HG02678 (cell line): ENCODE results near the gene LMF2.
A peak's percentile ranks its signal among the peaks of the same experiment; 100 is the strongest.

Source experiments
- ATAC-seq: cut with Tn5 transposase; IDR thresholded peaks from one replicate; pipeline ENCODE4 v1.9.1; 2021; ENCODE audit warnings: mild to moderate bottlenecking, moderate library complexity; ENCODE audit not compliant: unreplicated experiment

LMF2 gene

GRCh38 chr22:50483977-50484853 is 23.3 kb downstream of the LMF2 start:
- ATAC-seq: no peak

GRCh38 chr22:50483556-50483955 is 23.9 kb downstream of the LMF2 start:
- no peak for ATAC-seq

- ATAC-seq: no peak
These were observed 24.4 kb downstream of the LMF2 start for GRCh38 chr22:50483106-50483505.

- no peak for ATAC-seq
These were observed 25.1 kb downstream of the LMF2 start for GRCh38 chr22:50482107-50483074.

- no peak for ATAC-seq
These were observed 25.9 kb downstream of the LMF2 start, which contains the start of gene ADM2 for GRCh38 chr22:50481440-50482106. TSS of gene ADM2 (plus strand) at chr22:50481543. CDS start at chr22:50481848, 305 bp downstream.

- no peak for ATAC-seq
These were observed 26.5 kb downstream of the LMF2 start for GRCh38 chr22:50481045-50481439.

- ATAC-seq: no peak
These were observed 27.8 kb downstream of the LMF2 start for GRCh38 chr22:50479721-50480120.

GRCh38 chr22:50477923-50478322 is 29.6 kb downstream of the LMF2 start:
- no peak for ATAC-seq

- no peak for ATAC-seq
These were observed 30.6 kb downstream of the LMF2 start for GRCh38 chr22:50476868-50477267.

GRCh38 chr22:50475652-50476002 is 31.9 kb downstream of the LMF2 start:
- ATAC-seq: no peak

GRCh38 chr22:50474710-50475651 is 32.5 kb downstream of the LMF2 start, which contains the start of gene SBF1:
TSS of gene SBF1 (minus strand) at chr22:50475035. CDS start at chr22:50474840, 195 bp downstream.
- ATAC-seq: peak; percentile 78

- no peak for ATAC-seq
These were observed 33.4 kb downstream of the LMF2 start for GRCh38 chr22:50473855-50474671.

GRCh38 chr22:50473088-50473487 is 34.4 kb downstream of the LMF2 start:
- no peak for ATAC-seq

- ATAC-seq: no peak
These were observed 35.5 kb downstream of the LMF2 start for GRCh38 chr22:50471962-50472361.

GRCh38 chr22:50471197-50471847 is 36.2 kb downstream of the LMF2 start:
- ATAC-seq: no peak

GRCh38 chr22:50470491-50470890 is 37.0 kb downstream of the LMF2 start:
- ATAC-seq: no peak

GRCh38 chr22:50469377-50470305 is 37.9 kb downstream of the LMF2 start:
- ATAC-seq: peak; percentile 64
